HCT116 (cell line): Measurements from ENCODE around the gene CERS6. TPM values are rescaled to one million over a fixed set of nuclear protein-coding genes. Genes with fewer than 3 reads are reported as not detected.

Experiments used
- ATAC-seq: fragments of 200-7000 bp; cut with Tn5 transposase; 2 replicates; pipeline ENCODE4 v1.9.1; 2020; ENCODE audit warnings: mild to moderate bottlenecking, moderate library complexity
- BruUV-seq: library from RNA; stranded (reverse); fragments of 400-500 nt; replicated peaks from 2 replicates; lab custom pipeline; 2021; lab: Mats Ljungman, UMichigan
- CTCF ChIA-PET: fragments of 300-600 bp; sonication (Branson Sonifier 250); formaldehyde crosslinking; loops from one replicate; lab custom pipeline; 2021; ENCODE audit warnings: antibody characterized with exemption; lab: Charles Lee
- POLR2A ChIA-PET: fragments of 300-600, 350-600 bp; sonication (Branson Sonifier 250); formaldehyde crosslinking; loops from one replicate; lab custom pipeline; 2021; ENCODE audit warnings: antibody characterized with exemption; lab: Charles Lee
- RAD21 ChIA-PET, 2 experiments: fragments of 300-600 bp; sonication (Branson Sonifier 250); formaldehyde crosslinking; loops; one replicate each; lab custom pipeline; 2023; ENCODE audit warnings: low total read pairs in 2 of 2; ENCODE audit not compliant: uncharacterized antibody in 2 of 2, unreplicated experiment in 2 of 2, low non-redundant PET in 1 of 2; lab: Charles Lee
- DNase-seq: peaks from one replicate; pipeline ENCODE4 v3.0.0-alpha.2; 2010; ENCODE audit warnings: low read depth, low spot score
- H2AFZ ChIP-seq: fragments of 200-600 bp; shearing (Covaris generic), sonication (generic); 2 replicates; pipeline ENCODE4 v1.6.1; 2017; ENCODE audit warnings: low read depth, mixed run types, mixed read lengths, antibody characterized with exemption, low read length; ENCODE audit not compliant: poor library complexity, severe bottlenecking
- H3K27ac ChIP-seq: 2 replicates; pipeline ENCODE4 v1.5.1; 2012; ENCODE audit warnings: low read depth, low read length
- H3K27me3 ChIP-seq: fragments of 200-600 bp; sonication (generic); 2 replicates; pipeline ENCODE4 v1.6.1; 2016; ENCODE audit warnings: mixed run types, low read length, mixed read lengths; ENCODE audit not compliant: insufficient read depth
- H3K36me3 ChIP-seq, 2 experiments: fragments of 200-500 bp in 1 of 2; fragments of 200-600 bp in 1 of 2; sonication (Bioruptor generic) in 1 of 2; sonication (generic) in 1 of 2; 2 replicates each; pipeline versions ENCODE4 v1.5.1 to v1.6.1; 2014 to 2016; ENCODE audit warnings: low read length in 2 of 2, inconsistent platforms in 1 of 2, mixed read lengths in 1 of 2, mixed run types in 1 of 2; ENCODE audit not compliant: insufficient read depth in 2 of 2, control insufficient read depth in 1 of 2
- H3K4me1 ChIP-seq, 2 experiments: fragments of 200-600 bp in 1 of 2; sonication (generic) in 1 of 2; 2 replicates each; pipeline versions ENCODE4 v1.5.1 to v1.6.1; 2012 to 2017; ENCODE audit warnings: low read length in 2 of 2, inconsistent platforms in 1 of 2, mild to moderate bottlenecking in 1 of 2, mixed read lengths in 1 of 2, mixed run types in 1 of 2, moderate library complexity in 1 of 2; ENCODE audit not compliant: insufficient read depth in 2 of 2, control insufficient read depth in 1 of 2
- H3K4me2 ChIP-seq: fragments of 200-600 bp; sonication (generic); 2 replicates; pipeline ENCODE4 v1.6.1; 2017; ENCODE audit warnings: mixed run types, low read length, mixed read lengths
- H3K4me3 ChIP-seq, 2 experiments: fragments of 200-600 bp in 1 of 2; sonication (generic) in 1 of 2; replicated peaks in 1 of 2; 2 replicates each; pipeline ENCODE4 v1.5.1; 2011 to 2016; ENCODE audit warnings: low read length in 2 of 2, control low read depth in 1 of 2, low read depth in 1 of 2, mild to moderate bottlenecking in 1 of 2, mixed read lengths in 1 of 2, mixed run types in 1 of 2
- H3K79me2 ChIP-seq: fragments of 200-600 bp; sonication (generic); 2 replicates; pipeline ENCODE4 v1.6.1; 2017; ENCODE audit warnings: mild to moderate bottlenecking, mixed run types, low read length, moderate library complexity, mixed read lengths; ENCODE audit not compliant: insufficient read depth
- H3K9ac ChIP-seq: fragments of 200-600 bp; sonication (generic); 2 replicates; pipeline ENCODE4 v1.6.1; 2016; ENCODE audit warnings: low read length, mixed read lengths
- H3K9me2 ChIP-seq: fragments of 200-600 bp; sonication (generic), shearing (Covaris generic); 2 replicates; pipeline ENCODE4 v1.6.1; 2017; ENCODE audit warnings: mixed run types, mild to moderate bottlenecking, moderate library complexity; ENCODE audit not compliant: insufficient read depth
- H3K9me3 ChIP-seq, 2 experiments: fragments of 200-500 bp in 1 of 2; fragments of 200-600 bp in 1 of 2; sonication (Bioruptor generic) in 1 of 2; sonication (generic) in 1 of 2; 2 replicates each; pipeline ENCODE4 v1.6.1; 2014 to 2017; ENCODE audit warnings: low read length in 2 of 2, mixed read lengths in 2 of 2, inconsistent platforms in 1 of 2, low read depth in 1 of 2, mild to moderate bottlenecking in 1 of 2, mixed run types in 1 of 2, moderate library complexity in 1 of 2; ENCODE audit not compliant: control insufficient read depth in 1 of 2, insufficient read depth in 1 of 2
- H4K20me1 ChIP-seq: fragments of 200-600 bp; sonication (generic), shearing (Covaris generic); 2 replicates; pipeline ENCODE4 v1.6.1; 2017; ENCODE audit warnings: mixed run types, mild to moderate bottlenecking, moderate library complexity; ENCODE audit not compliant: insufficient read depth
- EGR1 ChIP-seq: IDR thresholded peaks from 2 replicates; pipeline ENCODE4 v1.6.1; 2012; ENCODE audit warnings: low read depth
- ELF1 ChIP-seq: IDR thresholded peaks from 2 replicates; pipeline ENCODE4 v1.6.1; 2012; ENCODE audit warnings: low read depth, borderline replicate concordance
- EZH2phosphoT487 ChIP-seq: fragments of 200-600 bp; IDR thresholded peaks from 2 replicates; pipeline ENCODE4 v1.6.1; 2018; ENCODE audit warnings: antibody characterized with exemption, borderline replicate concordance
- JUND ChIP-seq: IDR thresholded peaks from 2 replicates; pipeline ENCODE4 v1.6.1; 2012
- YY1 ChIP-seq: IDR thresholded peaks from 2 replicates; pipeline ENCODE4 v1.6.1; 2011; ENCODE audit warnings: low read length, low read depth, moderate library complexity, mild to moderate bottlenecking; ENCODE audit not compliant: insufficient replicate concordance; ENCODE audit errors: extremely low read depth
- ZFX ChIP-seq: fragments of 450-650 bp; IDR thresholded peaks from 2 replicates; pipeline ENCODE4 v1.6.1; 2017
- intact Hi-C: fragments of 100-400 bp; cut with micrococcal nuclease; formaldehyde crosslinking; loops from 2 replicates; pipeline ENCODE4 v1.10.0; 2022
- total RNA-seq: library from RNA; stranded (reverse); gene quantifications from one replicate; pipeline ENCODE4 v1.2.1, GENCODE V29; 2021; ENCODE audit not compliant: unreplicated experiment
- TF ChIP-seq, protein P1 (sequence below), 3 experiments: fragments of 200-600 bp in 1 of 3; sonication (generic) in 1 of 3; IDR thresholded peaks in 2 of 3; conservative IDR thresholded peaks in 1 of 3; 2 replicates each; pipeline ENCODE4 v1.5.1; 2012 to 2017; ENCODE audit warnings: low read depth in 2 of 3, low read length in 2 of 3, antibody characterized with exemption in 1 of 3, borderline replicate concordance in 1 of 3, control low read depth in 1 of 3, mild to moderate bottlenecking in 1 of 3, mixed read lengths in 1 of 3, mixed run types in 1 of 3, moderate library complexity in 1 of 3; ENCODE audit not compliant: insufficient read depth in 1 of 3
- TF ChIP-seq, protein P2 (sequence below): IDR thresholded peaks from 2 replicates; pipeline ENCODE4 v1.6.1; 2012; ENCODE audit warnings: low read depth
- TF ChIP-seq, protein P3 (sequence below): IDR thresholded peaks from 2 replicates; pipeline ENCODE4 v1.6.1; 2012
- TF ChIP-seq, protein P4 (sequence below): IDR thresholded peaks from 2 replicates; pipeline ENCODE4 v1.6.1; 2011; ENCODE audit warnings: mild to moderate bottlenecking, low read length, moderate library complexity; ENCODE audit not compliant: insufficient replicate concordance; ENCODE audit errors: extremely low read depth

Gene CERS6
- total RNA-seq, 1 experiment from 2014 or later: 37.0 TPM

DNA sequence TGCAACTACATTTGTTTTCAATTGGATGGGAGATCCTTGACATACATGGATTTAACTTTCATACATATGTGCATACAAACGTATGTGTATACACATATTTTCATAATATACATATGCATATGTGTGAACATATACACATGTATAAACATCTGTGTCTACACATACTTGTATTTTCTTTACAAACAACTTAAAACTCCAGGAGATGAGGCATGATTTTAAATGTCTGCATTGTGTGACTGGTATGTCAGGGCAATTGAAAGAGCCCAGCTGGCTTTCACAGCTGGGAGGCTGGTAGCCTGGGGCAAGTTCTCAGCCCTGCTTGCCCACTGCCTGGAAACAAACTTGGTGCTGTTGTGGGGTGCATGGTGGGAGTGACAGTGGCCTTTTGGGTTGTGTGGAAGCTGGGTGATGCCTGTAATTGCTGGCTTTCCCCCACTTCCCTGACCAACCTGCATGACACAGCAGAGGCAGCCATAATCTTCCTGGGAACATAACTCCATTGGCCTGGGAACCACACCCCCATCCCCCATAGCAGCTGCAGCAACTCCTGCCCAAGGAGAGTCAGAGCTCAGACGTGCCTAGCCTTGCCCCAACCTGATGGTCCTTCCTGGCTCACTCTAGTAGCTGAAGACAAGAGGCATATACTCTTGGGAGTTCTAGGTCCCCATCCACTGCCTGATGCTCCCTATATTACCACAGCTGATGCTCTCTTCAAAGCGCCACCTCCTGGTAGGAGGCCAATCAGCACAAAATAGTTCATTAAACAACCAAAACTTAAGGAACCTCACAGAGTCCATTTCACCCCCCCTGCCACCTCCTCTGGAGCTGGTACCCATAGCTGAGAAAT, 158.3 kb downstream of the CERS6 start:
- H3K79me2 ChIP-seq: 0 out of 2 replicates have a peak, but pooled peaks cover 4% of the 10 kb centered on the region
- H3K9me3 ChIP-seq: no peaks in the 10 kb centered on the region
- H3K27ac ChIP-seq: no peak overlapping the region
- H3K9ac ChIP-seq: no peak overlapping the region
- no peak overlapping the region for H3K4me3 ChIP-seq
- DNase-seq (no peak), ATAC-seq (peak; percentile 52)
- ChIA-PET CTCF (no interaction called here), POLR2A (no interaction called here), RAD21 (no interaction called here)
- no TSS peak for BruUV-seq
- no peaks in the 10 kb centered on the region for H3K27me3 ChIP-seq
- no peaks in the 10 kb centered on the region for H3K4me1 ChIP-seq
- H3K9me2 ChIP-seq: no peaks in the 10 kb centered on the region
- H3K36me3 ChIP-seq: no peaks in the 10 kb centered on the region
- 0 out of 2 replicates have a peak, but pooled peaks cover 2% of the 10 kb centered on the region for H4K20me1 ChIP-seq
- intact Hi-C loops: no loop called here
- no peak overlapping the region for H2AFZ ChIP-seq
- H3K4me2 ChIP-seq: no peak overlapping the region
- TF ChIP-seq, protein P1, sequence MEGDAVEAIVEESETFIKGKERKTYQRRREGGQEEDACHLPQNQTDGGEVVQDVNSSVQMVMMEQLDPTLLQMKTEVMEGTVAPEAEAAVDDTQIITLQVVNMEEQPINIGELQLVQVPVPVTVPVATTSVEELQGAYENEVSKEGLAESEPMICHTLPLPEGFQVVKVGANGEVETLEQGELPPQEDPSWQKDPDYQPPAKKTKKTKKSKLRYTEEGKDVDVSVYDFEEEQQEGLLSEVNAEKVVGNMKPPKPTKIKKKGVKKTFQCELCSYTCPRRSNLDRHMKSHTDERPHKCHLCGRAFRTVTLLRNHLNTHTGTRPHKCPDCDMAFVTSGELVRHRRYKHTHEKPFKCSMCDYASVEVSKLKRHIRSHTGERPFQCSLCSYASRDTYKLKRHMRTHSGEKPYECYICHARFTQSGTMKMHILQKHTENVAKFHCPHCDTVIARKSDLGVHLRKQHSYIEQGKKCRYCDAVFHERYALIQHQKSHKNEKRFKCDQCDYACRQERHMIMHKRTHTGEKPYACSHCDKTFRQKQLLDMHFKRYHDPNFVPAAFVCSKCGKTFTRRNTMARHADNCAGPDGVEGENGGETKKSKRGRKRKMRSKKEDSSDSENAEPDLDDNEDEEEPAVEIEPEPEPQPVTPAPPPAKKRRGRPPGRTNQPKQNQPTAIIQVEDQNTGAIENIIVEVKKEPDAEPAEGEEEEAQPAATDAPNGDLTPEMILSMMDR (IDR thresholded peaks at IDR 0.05 in 2 of 3, conservative IDR thresholded peaks at IDR 0.05 in 1 of 3; ENCODE audit: borderline replicate concordance in 1 of 3, insufficient read depth in 1 of 3, low read depth in 2 of 3, low read length in 2 of 3): peak in 2 of 3 experiments; percentile 48 to 57; a peak in 4 of 6 replicates
- no peak for TF ChIP-seq JUND
- TF ChIP-seq ELF1: no peak
- TF ChIP-seq, all 23 proteins: peak for 1

DNA sequence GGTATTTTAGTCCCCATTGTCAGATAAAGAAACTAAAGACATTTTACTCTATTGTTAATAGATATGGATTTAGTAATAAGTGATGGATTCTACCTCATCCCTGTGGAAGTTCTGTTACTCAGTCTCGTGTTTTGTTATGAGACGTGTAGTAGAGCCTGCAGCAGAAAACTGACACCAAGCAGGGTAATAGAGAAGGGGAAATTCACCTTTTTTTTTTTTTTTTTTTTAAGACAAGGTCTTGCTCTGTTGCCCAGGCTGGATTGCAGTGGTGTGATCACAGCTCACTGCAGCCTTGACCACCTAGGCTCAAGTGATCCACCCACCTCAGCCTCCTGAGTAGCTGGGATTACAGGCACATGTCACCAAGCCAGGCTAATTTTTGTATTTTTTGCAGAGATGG, 164.5 kb downstream of the CERS6 start:
- DNase-seq: no peak
- POLR2A ChIA-PET: no interaction called here
- TF ChIP-seq, protein P2, sequence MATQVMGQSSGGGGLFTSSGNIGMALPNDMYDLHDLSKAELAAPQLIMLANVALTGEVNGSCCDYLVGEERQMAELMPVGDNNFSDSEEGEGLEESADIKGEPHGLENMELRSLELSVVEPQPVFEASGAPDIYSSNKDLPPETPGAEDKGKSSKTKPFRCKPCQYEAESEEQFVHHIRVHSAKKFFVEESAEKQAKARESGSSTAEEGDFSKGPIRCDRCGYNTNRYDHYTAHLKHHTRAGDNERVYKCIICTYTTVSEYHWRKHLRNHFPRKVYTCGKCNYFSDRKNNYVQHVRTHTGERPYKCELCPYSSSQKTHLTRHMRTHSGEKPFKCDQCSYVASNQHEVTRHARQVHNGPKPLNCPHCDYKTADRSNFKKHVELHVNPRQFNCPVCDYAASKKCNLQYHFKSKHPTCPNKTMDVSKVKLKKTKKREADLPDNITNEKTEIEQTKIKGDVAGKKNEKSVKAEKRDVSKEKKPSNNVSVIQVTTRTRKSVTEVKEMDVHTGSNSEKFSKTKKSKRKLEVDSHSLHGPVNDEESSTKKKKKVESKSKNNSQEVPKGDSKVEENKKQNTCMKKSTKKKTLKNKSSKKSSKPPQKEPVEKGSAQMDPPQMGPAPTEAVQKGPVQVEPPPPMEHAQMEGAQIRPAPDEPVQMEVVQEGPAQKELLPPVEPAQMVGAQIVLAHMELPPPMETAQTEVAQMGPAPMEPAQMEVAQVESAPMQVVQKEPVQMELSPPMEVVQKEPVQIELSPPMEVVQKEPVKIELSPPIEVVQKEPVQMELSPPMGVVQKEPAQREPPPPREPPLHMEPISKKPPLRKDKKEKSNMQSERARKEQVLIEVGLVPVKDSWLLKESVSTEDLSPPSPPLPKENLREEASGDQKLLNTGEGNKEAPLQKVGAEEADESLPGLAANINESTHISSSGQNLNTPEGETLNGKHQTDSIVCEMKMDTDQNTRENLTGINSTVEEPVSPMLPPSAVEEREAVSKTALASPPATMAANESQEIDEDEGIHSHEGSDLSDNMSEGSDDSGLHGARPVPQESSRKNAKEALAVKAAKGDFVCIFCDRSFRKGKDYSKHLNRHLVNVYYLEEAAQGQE: no peak
- TF ChIP-seq ZFX (no peak), EZH2phosphoT487 (no peak), EGR1 (no peak), YY1 (no peak), ELF1 (no peak)
- TF ChIP-seq, protein P3, sequence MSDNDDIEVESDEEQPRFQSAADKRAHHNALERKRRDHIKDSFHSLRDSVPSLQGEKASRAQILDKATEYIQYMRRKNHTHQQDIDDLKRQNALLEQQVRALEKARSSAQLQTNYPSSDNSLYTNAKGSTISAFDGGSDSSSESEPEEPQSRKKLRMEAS: no peak
- TF ChIP-seq, protein P4, sequence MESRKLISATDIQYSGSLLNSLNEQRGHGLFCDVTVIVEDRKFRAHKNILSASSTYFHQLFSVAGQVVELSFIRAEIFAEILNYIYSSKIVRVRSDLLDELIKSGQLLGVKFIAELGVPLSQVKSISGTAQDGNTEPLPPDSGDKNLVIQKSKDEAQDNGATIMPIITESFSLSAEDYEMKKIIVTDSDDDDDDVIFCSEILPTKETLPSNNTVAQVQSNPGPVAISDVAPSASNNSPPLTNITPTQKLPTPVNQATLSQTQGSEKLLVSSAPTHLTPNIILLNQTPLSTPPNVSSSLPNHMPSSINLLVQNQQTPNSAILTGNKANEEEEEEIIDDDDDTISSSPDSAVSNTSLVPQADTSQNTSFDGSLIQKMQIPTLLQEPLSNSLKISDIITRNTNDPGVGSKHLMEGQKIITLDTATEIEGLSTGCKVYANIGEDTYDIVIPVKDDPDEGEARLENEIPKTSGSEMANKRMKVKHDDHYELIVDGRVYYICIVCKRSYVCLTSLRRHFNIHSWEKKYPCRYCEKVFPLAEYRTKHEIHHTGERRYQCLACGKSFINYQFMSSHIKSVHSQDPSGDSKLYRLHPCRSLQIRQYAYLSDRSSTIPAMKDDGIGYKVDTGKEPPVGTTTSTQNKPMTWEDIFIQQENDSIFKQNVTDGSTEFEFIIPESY: no peak

More for the DNA sequence above, 164.5 kb downstream of the CERS6 start:
- H3K4me2 ChIP-seq: no peak overlapping the region
- no peaks in the 10 kb centered on the region for H3K79me2 ChIP-seq
- H3K9ac ChIP-seq: no peak overlapping the region
- H3K9me2 ChIP-seq: no peaks in the 10 kb centered on the region
- no peaks in the 10 kb centered on the region for H3K36me3 ChIP-seq
- no peak overlapping the region for H3K4me3 ChIP-seq
- no peaks in the 10 kb centered on the region for H4K20me1 ChIP-seq
- ChIA-PET CTCF (no interaction called here), RAD21 (no interaction called here)
- H3K9me3 ChIP-seq: no peaks in the 10 kb centered on the region
- H3K4me1 ChIP-seq: no peaks in the 10 kb centered on the region
- no peak for ATAC-seq
- no peak overlapping the region for H2AFZ ChIP-seq
- intact Hi-C loops: no loop called here
- no peak overlapping the region for H3K27ac ChIP-seq
- no TSS peak for BruUV-seq
- no peaks in the 10 kb centered on the region for H3K27me3 ChIP-seq
